HG03469 (cell line): ENCODE measurements around the gene C16orf89.
"Not testable (repeated sequence)": the region's sequence is repeated elsewhere in the genome, so short reads cannot be mapped to it uniquely, and the experiment has no call there.

Experiments used
- ATAC-seq: cut with Tn5 transposase; IDR thresholded peaks from one replicate; pipeline ENCODE4 v1.9.1; 2021; ENCODE audit warnings: mild to moderate bottlenecking, moderate library complexity, moderate number of reproducible peaks; ENCODE audit not compliant: unreplicated experiment

C16orf89 gene

DNA sequence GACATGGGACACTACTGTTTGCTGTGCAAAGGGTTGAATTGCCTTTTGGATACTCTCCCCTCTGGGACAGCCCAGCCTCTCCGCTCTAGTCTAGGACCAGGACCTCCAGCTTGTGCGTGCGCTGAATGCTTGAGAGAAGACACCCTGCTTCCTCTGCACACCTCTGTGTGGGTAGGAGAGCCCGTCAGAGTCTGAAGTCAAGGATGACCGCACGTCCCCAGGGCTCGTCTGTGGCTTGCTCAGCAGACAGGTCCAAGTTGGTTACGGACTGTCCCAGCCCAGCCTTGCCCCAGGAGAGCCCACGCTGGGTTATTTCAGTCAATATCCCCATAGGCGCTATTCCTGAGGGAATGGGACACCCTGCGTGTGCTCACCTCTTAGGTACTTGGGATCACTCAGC, 3.7 kb downstream of the C16orf89 start:
- peak; percentile 82 for ATAC-seq

GRCh38 chr16:5060073-5060641, 5.6 kb downstream of the C16orf89 start:
- no peak for ATAC-seq

- ATAC-seq = no peak
These were observed 6.2 kb downstream of the C16orf89 start for GRCh38 chr16:5059386-5060072.

DNA sequence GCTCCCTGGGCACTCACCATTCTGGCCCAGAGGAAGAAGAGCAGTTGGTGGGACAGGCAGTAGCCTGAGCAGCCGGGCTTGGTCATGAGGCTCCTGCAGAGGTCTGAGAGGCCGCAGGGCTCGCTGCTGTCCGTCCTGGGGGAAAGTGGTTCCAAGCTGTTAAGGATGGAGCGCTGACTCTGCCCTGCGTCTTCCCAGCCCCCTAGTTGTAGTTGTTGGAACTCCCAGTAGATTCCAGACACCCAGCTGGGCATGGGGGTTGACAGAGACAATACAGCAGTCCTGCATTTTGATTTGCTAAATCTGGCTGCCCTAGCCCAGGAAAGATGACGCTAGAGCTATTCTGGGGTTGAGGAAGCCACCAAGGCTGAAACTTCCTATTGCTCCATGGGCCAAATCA, 7.3 kb downstream of the C16orf89 start:
- ATAC-seq = no peak

GRCh38 chr16:5056352-5056751, 9.4 kb downstream of the C16orf89 start:
- no peak for ATAC-seq

DNA sequence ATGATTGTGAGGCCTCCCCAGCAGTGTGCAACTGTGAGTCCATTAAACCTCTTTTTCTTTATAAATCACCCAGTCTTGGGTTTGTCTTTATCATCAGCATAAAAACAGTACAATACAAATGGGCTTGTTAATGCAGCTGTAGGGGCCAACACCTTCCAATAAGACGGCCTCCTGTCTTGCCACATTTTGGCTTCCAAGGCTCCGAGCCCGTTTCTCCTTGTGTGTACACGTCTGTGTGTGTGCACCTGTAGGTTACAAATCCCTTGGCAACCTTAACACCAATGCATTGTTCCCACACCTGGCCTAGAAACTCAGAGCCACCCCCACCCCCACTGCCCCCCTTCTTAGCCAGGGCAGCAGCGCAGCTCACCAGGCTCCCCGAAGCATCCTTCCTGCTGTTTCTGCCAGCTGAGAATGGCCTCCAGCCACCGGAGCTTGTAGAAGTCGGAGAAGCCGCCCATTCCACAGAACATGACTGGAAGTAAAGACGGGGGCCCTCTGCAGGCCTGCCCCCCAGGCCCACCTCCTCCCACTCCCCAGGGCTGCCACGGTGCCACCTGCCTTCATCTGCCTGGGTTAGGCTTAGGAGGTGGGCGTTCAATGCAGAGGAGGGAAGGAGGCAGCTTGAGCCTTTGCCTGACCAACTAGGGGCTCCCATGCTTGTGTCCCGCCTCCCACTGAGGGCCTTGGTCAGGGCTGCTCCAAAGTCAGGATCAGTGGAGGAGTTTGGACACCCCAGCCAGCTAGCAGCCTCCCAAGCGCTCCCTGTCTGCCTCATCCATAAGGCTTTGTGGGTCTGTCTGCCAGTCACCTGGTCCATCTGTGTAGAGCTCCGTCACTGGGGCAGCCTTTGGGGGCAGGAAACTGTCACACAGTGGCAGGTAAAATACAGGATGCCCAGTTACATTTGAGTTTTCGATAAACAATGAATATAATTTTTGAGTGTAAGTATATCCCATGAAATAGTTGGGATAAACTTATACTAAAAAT, 10.6 kb downstream of the C16orf89 start:
- ATAC-seq = no peak

DNA sequence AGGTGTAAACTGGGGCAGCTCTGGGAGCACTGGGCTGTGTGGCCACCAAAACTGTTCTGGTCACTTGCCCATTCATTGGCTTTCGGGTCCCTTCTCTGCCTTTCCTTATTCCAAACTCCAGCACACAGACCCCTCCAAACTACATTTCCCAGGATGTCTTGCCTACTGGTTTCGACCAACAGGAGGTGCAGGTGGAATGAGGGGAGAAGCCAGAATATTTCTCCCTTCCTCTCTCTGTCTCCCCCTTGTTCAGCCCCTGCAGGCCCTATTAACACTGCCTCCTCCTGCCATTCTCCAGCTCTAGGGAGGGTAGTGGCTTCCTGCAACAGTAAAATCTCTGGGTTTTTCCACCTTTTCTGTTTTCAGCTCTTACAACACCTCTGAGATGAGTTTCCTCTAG, 18.8 kb downstream of the C16orf89 start:
- no peak for ATAC-seq

GRCh38 chr16:5045499-5046115, 20.1 kb downstream of the C16orf89 start:
- ATAC-seq = no peak

- ATAC-seq = not testable (repeated sequence)
These were observed 21.2 kb downstream of the C16orf89 start for GRCh38 chr16:5044581-5044980.

- no peak for ATAC-seq
These were observed 21.7 kb downstream of the C16orf89 start for GRCh38 chr16:5044011-5044540.

DNA sequence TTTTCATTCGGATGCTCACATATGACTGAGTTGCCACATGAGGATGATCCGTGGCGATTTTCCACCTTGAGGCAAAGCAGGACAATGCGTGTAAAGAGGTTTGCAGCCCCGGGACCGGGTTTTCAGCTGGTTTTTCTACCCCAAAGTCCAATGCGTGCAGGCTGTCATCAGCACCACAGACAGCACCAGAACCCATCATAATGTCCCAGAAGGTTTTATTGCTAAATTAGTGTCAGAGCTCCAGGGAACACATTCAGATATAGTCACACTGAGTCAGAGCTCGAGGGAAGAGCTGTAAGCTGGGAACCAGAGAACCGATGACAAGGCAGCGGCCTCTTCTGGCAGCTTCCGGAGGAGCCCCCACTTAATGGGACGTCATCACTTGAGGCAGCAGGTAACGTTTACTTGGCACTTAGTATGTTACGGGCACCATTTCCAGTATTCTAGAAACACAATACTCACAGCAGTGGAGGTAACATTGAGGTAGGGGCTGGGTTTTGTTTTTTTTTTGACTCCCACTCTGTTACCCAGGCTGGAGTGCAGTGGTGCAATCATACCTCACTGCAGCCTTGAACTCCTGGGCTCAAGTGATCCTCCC, 23.1 kb downstream of the C16orf89 start:
- ATAC-seq = no peak

GRCh38 chr16:5041600-5042133, 24.1 kb downstream of the C16orf89 start:
- peak; percentile 65 for ATAC-seq

DNA sequence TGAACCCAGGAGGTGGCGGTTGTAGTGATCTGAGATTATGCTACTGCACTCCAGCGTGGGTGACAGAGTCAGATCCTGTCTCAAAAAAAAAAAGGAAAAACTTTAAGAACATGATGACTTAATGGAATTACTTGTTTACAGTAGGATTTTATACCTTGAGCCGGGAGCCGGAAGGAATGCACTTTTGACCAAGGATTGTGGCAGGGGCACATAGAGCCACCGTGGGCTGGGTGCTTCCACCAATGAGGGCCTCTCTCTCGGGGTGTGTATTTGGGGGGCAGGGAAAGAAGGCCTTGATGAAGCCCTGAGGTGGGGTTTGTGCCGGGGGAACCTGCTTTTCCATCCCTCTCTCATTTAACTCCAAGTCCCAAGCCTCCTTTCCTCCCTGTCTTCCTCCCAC, 25.3 kb downstream of the C16orf89 start:
- no peak for ATAC-seq

DNA sequence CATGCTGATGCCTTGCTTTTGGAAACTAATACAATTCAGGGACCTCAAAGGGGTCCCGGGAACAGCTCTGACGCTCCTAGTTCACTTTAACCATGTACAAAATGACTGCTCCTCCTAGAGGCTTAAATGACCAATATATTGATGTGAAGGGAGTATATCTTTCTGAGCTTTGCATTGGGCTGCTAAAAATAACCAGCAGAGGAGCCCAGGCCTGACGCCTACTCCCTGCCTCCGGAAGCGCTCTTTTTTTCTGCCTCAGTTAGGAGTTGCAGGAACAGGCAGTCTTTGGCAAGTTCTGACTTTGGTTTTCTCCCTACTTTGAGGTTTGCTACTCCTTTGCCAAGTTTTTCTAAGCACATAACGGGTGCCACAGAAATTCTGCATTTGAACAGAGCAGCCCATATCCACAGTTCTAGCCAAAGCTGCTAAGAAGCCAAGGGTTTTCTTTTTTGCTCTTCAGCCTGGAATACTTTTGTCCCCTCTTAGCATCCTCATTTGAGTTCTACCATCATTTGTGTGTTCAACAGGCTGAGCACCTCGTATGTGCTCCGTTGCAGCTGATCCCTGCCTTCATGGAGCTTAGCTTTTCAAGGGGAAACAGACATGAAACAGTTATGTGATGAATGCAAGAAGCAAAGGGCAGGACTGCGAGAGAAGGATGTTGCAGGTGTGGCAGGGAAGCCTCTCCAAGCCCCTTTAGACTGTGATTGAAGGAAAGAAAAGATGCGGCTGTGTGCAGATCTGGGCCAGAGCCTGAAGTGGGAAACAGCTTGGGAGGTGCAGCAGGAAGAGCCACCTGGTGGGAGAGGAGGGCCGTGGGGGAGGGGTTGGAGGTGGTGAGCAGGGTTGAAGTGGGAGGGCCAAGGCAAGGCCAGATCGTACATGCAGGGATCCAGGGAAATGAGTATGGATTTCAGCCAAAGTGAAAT, 29.3 kb downstream of the C16orf89 start:
- no peak for ATAC-seq

- ATAC-seq = no peak
These were observed 29.9 kb downstream of the C16orf89 start for GRCh38 chr16:5035909-5036227.

DNA sequence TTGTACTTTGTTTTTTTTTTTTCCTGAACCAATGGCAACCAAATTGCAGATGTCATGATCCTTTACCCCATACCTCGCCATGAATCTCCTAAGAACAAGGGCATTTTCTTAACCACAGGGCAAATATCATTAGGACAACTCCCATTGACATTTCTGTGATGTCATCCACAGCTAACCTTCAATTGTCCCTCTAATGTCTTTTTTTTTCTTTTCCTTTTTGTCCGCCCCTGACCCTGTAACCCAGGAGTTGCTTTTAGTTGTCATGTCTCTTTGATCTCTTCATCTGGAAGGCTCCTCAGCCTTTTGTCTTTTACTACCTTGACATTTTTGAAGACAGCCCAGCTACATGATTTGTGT, 31.6 kb downstream of the C16orf89 start:
- ATAC-seq = no peak

DNA sequence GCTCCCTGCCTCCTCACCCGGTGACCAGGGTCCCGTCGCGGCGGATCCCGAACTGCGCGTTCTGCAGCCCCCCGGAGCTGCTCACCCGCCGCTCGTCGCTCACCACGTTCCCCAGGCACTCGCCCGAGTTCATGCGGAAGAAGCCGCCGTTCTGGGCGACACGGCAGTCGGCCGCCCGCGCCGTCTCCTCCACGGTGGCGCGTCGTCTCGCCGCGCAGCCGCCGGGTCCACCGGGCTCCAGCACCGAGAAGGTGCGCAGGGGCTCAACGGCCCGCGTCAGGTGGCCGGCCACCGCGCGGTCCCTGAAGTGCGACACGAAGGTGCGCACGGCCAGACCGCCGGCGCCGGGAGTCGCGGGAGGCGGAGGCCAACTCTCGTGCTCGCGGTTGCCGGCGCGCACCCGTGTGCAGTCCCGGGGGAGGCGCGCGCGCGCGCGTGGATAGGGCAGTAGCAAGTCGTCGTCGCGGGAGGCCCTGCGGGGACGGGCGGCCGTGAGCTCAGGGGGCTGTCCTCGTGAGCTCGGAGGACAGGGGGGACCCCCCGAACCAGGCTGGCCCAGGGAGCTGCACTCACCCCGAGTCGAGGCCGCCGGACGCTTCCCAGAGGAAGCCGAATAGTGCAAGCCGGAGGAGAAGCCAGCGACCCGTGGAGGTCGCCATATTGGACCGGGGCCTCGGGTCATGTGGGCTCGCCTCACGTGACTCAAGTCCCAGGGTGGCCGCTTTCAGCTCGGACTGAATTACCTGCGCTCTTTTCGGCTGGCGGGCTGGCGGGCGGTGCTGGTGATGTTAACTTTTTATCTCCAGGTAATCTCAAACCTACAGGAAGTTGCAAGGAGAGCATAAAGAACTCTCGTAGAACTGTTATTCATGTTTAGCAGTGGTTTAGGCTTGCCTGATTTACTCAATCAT, 32.2 kb downstream of the C16orf89 start, which contains the start of gene NAGPA:
Gene NAGPA (minus strand): TSS at position 680 of the 911 bp plus-strand sequence. CDS start 21 bp downstream, at position 659.
- ATAC-seq = peak; percentile 65

DNA sequence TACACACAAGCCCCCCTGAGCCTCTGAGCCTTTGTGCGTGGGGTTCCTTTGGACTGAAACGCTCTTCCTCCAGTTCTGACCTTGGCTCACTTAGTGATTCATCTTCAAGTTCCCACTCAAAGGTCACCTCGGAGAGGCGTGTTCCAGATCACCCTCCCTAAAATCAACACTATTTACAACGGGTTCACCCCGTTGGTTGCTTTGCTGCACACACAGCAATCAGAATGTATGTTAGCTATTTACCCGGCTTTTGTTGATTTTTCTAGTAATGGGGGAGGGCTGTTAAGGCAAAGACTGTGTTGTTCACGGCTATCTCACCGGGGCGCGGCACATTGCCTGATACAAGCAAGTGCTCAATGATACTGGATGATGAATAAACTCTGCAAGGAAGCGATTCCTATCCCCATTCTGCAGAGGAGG, 33.0 kb downstream of the C16orf89 start:
- no peak for ATAC-seq
